ENCODE data around the gene RAB26. TPM values are rescaled to one million over a fixed set of nuclear protein-coding genes. Genes with fewer than 3 reads are reported as not detected.
"Not testable (repeated sequence)": the region's sequence is repeated elsewhere in the genome, so short reads cannot be mapped to it uniquely, and the experiment has no call there.

The RAB26 gene
- polyA plus RNA-seq (2012; ENCODE audit: missing spikeins): 3.2 TPM

GRCh38 chr16:2147981-2148671, at the start of gene RAB26:
Gene RAB26, plus strand, starts transcription at chr16:2148625. Its CDS starts 159 bp downstream, at chr16:2148784.
- DNase-seq (ENCODE audit: insufficient read length): no peak
- TF ChIP-seq POLR2AphosphoS5 (IDR thresholded peaks at IDR 0.05; ENCODE audit: low read depth, low read length) (no peak), POLR2A (IDR thresholded peaks at IDR 0.05; ENCODE audit: low read depth, low read length) (no peak), TAF1 (IDR thresholded peaks at IDR 0.05; ENCODE audit: borderline replicate concordance, low read depth, low read length) (no peak)
- peak; percentile 83 for FAIRE-seq

- not testable (repeated sequence) for FAIRE-seq; DNase-seq (ENCODE audit: insufficient read length)
Observed at GRCh38 chr16:2101581-2101980, 46.8 kb upstream of the RAB26 start.

- FAIRE-seq (no peak), DNase-seq (ENCODE audit: insufficient read length) (no peak)
- no peak for TF ChIP-seq POLR2A (IDR thresholded peaks at IDR 0.05; ENCODE audit: low read depth, low read length)
- TF ChIP-seq TAF1 (IDR thresholded peaks at IDR 0.05; ENCODE audit: borderline replicate concordance, low read depth, low read length): no peak
- TF ChIP-seq POLR2AphosphoS5 (IDR thresholded peaks at IDR 0.05; ENCODE audit: low read depth, low read length): no peak
Observed at GRCh38 chr16:2102471-2102870, 46.0 kb upstream of the RAB26 start.

- not testable (repeated sequence) for FAIRE-seq; DNase-seq (ENCODE audit: insufficient read length)
Observed at GRCh38 chr16:2104464-2104863, 44.0 kb upstream of the RAB26 start.

GRCh38 chr16:2105291-2105690, 43.1 kb upstream of the RAB26 start:
- not testable (repeated sequence) for FAIRE-seq

GRCh38 chr16:2105769-2106168, 42.7 kb upstream of the RAB26 start:
- FAIRE-seq: not testable (repeated sequence)
- peak; percentile 25 for DNase-seq (ENCODE audit: insufficient read length)

More at GRCh38 chr16:2105291-2105690, 43.1 kb upstream of the RAB26 start:
- DNase-seq (ENCODE audit: insufficient read length): not testable (repeated sequence)

GRCh38 chr16:2106211-2106610, 42.2 kb upstream of the RAB26 start:
- not testable (repeated sequence) for DNase-seq (ENCODE audit: insufficient read length); FAIRE-seq

- FAIRE-seq: not testable (repeated sequence)
- DNase-seq (ENCODE audit: insufficient read length): peak; percentile 25
Observed at GRCh38 chr16:2107121-2107790, 41.2 kb upstream of the RAB26 start.

GRCh38 chr16:2107791-2108125, 40.7 kb upstream of the RAB26 start:
- not testable (repeated sequence) for FAIRE-seq; DNase-seq (ENCODE audit: insufficient read length)

- not testable (repeated sequence) for DNase-seq (ENCODE audit: insufficient read length); FAIRE-seq
Observed at GRCh38 chr16:2108446-2109270, 39.8 kb upstream of the RAB26 start.

- FAIRE-seq; DNase-seq (ENCODE audit: insufficient read length): not testable (repeated sequence)
Observed at GRCh38 chr16:2109271-2109580, 39.2 kb upstream of the RAB26 start.

- DNase-seq (ENCODE audit: insufficient read length); FAIRE-seq: not testable (repeated sequence)
Observed at GRCh38 chr16:2109872-2110271, 38.6 kb upstream of the RAB26 start.

GRCh38 chr16:2110332-2111008, 38.0 kb upstream of the RAB26 start:
- not testable (repeated sequence) for DNase-seq (ENCODE audit: insufficient read length); FAIRE-seq

- not testable (repeated sequence) for DNase-seq (ENCODE audit: insufficient read length); FAIRE-seq
Observed at GRCh38 chr16:2111009-2111353, 37.4 kb upstream of the RAB26 start.

GRCh38 chr16:2111412-2112335, 36.8 kb upstream of the RAB26 start:
- not testable (repeated sequence) for DNase-seq (ENCODE audit: insufficient read length); FAIRE-seq

- DNase-seq (ENCODE audit: insufficient read length); FAIRE-seq: not testable (repeated sequence)
Observed at GRCh38 chr16:2112539-2113106, 35.8 kb upstream of the RAB26 start.

- not testable (repeated sequence) for DNase-seq (ENCODE audit: insufficient read length); FAIRE-seq
Observed at GRCh38 chr16:2114225-2114624, 34.2 kb upstream of the RAB26 start.
